Smooth muscle cell (in vitro differentiated cells): Measurements from ENCODE around the gene STUM. TPM values are rescaled to one million over a fixed set of nuclear protein-coding genes. Genes with fewer than 3 reads are reported as not detected.

Experiments
- DNase-seq: peaks from one replicate; lab custom pipeline; 2025; ENCODE audit not compliant: unreplicated experiment; lab: John Stamatoyannopoulos, UW
- H2AFZ ChIP-seq: fragments of 200-600 bp; sonication (generic); 2 replicates; pipeline ENCODE4 v1.6.0; 2016; ENCODE audit warnings: antibody characterized with exemption, low read depth, mild to moderate bottlenecking
- H3F3A ChIP-seq: fragments of 200-600 bp; sonication (generic); 2 replicates; pipeline ENCODE4 v1.6.0; 2017; ENCODE audit warnings: antibody characterized with exemption, low read depth
- H3K27ac ChIP-seq: fragments of 200-600 bp; sonication (generic); 2 replicates; pipeline ENCODE4 v1.5.1; 2016; ENCODE audit warnings: low read depth, mild to moderate bottlenecking
- H3K27me3 ChIP-seq: fragments of 200-600 bp; sonication (generic); 2 replicates; pipeline ENCODE4 v1.6.1; 2016; ENCODE audit warnings: low read depth, mild to moderate bottlenecking
- H3K36me3 ChIP-seq: fragments of 200-600 bp; sonication (generic); 2 replicates; pipeline ENCODE4 v1.5.1; 2016; ENCODE audit warnings: low read depth
- H3K4me1 ChIP-seq: fragments of 200-600 bp; sonication (generic); 2 replicates; pipeline ENCODE4 v1.5.1; 2016; ENCODE audit warnings: low read depth
- H3K4me2 ChIP-seq: fragments of 200-600 bp; sonication (generic); 2 replicates; pipeline ENCODE4 v1.6.0; 2016; ENCODE audit warnings: mild to moderate bottlenecking
- H3K4me3 ChIP-seq: fragments of 200-600 bp; sonication (generic); 2 replicates; pipeline ENCODE4 v1.5.1; 2016; ENCODE audit warnings: mild to moderate bottlenecking
- H3K79me2 ChIP-seq: fragments of 200-600 bp; sonication (generic); 2 replicates; pipeline ENCODE4 v1.6.0; 2016; ENCODE audit warnings: low read depth, mild to moderate bottlenecking
- H3K9ac ChIP-seq: fragments of 200-600 bp; sonication (generic); 2 replicates; pipeline ENCODE4 v1.6.0; 2016; ENCODE audit warnings: low read depth
- H3K9me3 ChIP-seq: fragments of 200-600 bp; sonication (generic); replicated peaks from 2 replicates; pipeline ENCODE4 v1.5.1; 2016; ENCODE audit warnings: low read depth
- H4K20me1 ChIP-seq: fragments of 200-600 bp; sonication (generic); 2 replicates; pipeline ENCODE4 v1.6.0; 2016; ENCODE audit warnings: low read depth
- WGBS: methylation state at CpG from one replicate; pipeline ENCODE4 v1.1.7; 2016; ENCODE audit warnings: low lambda C conversion rate; 5-methylcytosine and 5-hydroxymethylcytosine counted together
- polyA plus RNA-seq: library from polyadenylated mRNA; unstranded; fragments of >200 nt; fragmentation: Nextera tagmentation; extraction: Ambion mirVana; gene quantifications from 2 replicates; pipeline ENCODE4 v1.2.1, GENCODE V29; 2016
- total RNA-seq: library from RNA; depleted of rRNA; stranded (reverse); fragments of >200 nt; gene quantifications from 2 replicates; pipeline ENCODE4 v1.2.3, GENCODE V29; 2014
- TF ChIP-seq, protein P1 (sequence below): fragments of 200-600 bp; sonication (generic); IDR thresholded peaks from 2 replicates; pipeline ENCODE4 v1.5.1; 2017; ENCODE audit warnings: borderline replicate concordance, mild to moderate bottlenecking, antibody characterized with exemption; ENCODE audit not compliant: insufficient read depth, poor library complexity, severe bottlenecking

STUM gene
- total and polyA plus RNA-seq, 2 experiments from 2014 or later: 0.04 TPM; not detected in 1

DNA sequence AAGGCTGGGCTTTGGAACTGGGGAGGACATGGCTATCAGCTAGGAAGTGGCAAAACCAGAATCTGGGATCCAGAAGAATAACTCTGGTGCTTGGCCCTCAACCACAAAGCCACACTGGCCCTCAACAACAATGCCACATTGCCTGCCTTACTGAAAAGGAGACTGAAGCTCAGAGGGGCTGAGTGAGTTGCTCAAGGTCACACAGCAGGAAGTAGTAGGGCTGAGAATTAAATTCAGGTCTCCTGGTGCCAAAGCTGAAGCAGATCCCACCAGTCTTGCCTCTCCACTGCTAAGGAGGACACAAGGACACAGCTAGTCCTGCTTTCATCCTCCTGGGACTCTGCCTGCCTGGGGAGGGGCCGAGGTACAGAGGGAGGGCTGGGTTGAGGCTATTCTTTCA lies 29.4 kb upstream of the STUM start:
- Histone ChIP-seq H4K20me1 (no peaks in the 10 kb centered on the region), H3K4me2 (no peak overlapping the region), H3K36me3 (no peaks in the 10 kb centered on the region), H3F3A (no peaks in the 10 kb centered on the region), H3K27me3 (peaks cover 23% of the 10 kb centered on the region), H3K27ac (no peak overlapping the region), H2AFZ (no peak overlapping the region), H3K4me3 (no peak overlapping the region), H3K79me2 (no peaks in the 10 kb centered on the region), H3K9ac (no peak overlapping the region), H3K9me3 (no peaks in the 10 kb centered on the region), H3K4me1 (no peaks in the 10 kb centered on the region)
- WGBS: 100% methylated on average over 1 of the region's 1 CpG
- no peak for DNase-seq
- TF ChIP-seq, protein P1, sequence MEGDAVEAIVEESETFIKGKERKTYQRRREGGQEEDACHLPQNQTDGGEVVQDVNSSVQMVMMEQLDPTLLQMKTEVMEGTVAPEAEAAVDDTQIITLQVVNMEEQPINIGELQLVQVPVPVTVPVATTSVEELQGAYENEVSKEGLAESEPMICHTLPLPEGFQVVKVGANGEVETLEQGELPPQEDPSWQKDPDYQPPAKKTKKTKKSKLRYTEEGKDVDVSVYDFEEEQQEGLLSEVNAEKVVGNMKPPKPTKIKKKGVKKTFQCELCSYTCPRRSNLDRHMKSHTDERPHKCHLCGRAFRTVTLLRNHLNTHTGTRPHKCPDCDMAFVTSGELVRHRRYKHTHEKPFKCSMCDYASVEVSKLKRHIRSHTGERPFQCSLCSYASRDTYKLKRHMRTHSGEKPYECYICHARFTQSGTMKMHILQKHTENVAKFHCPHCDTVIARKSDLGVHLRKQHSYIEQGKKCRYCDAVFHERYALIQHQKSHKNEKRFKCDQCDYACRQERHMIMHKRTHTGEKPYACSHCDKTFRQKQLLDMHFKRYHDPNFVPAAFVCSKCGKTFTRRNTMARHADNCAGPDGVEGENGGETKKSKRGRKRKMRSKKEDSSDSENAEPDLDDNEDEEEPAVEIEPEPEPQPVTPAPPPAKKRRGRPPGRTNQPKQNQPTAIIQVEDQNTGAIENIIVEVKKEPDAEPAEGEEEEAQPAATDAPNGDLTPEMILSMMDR: no peak

DNA sequence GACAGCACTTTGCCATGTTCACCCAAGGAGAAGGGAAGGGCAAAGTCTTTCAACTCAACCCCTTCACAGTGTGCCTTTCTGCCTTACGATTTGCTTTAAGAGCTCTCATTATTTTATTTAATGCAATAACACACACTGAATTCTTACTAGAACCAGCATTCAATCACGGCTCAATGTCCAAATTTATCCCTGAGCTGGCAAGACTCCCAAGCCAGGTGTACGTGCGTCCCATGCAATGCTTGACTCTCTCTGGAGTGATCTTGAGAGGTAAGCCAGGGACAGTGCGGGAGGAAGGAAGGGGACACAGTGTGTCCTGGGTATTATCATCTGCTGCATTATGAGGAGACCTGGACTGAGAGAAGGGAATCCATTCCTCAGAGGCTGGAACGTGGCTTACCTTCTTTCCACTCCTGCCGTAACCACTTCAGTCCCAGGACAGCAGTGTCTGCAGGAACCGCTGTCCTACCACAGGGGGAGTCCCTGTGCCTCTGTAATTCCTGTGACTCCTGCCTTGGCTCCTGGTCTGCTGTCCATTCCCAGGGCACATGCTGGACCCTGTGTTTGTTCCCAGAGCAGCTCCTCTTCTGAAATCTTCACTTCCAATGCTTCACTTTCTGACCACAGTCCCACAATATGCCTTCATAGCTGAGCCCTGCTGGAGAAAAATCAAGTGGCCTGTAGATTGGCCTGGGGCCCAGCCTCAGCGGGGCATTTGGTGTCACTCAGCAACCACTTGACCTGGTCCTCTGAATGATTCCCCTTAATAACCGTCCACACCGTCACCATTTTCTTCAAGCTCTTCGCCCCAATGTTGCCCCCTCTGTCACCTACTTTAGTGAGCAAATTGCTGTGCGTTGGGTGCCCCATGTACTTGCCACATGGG lies 28.6 kb upstream of the STUM start:
- DNase-seq: no peak

GRCh38 chr1:226520640-226521355 lies 27.8 kb upstream of the STUM start:
- no peak for DNase-seq
- no peak overlapping the region for H3K9ac ChIP-seq
- 79% methylated on average over 9 of the region's 9 CpGs for WGBS
- H3K27me3 ChIP-seq: peaks cover 23% of the 10 kb centered on the region
- H3K9me3 ChIP-seq: no peaks in the 10 kb centered on the region
- H3K4me3 ChIP-seq: no peak overlapping the region
- no peaks in the 10 kb centered on the region for H4K20me1 ChIP-seq
- H3K36me3 ChIP-seq: no peaks in the 10 kb centered on the region
- no peaks in the 10 kb centered on the region for H3K79me2 ChIP-seq
- H3K4me1 ChIP-seq: no peaks in the 10 kb centered on the region
- no peak overlapping the region for H3K4me2 ChIP-seq
- TF ChIP-seq, protein P1: no peak
- no peak overlapping the region for H2AFZ ChIP-seq
- no peaks in the 10 kb centered on the region for H3F3A ChIP-seq
- no peak overlapping the region for H3K27ac ChIP-seq

More for the DNA sequence above, 28.6 kb upstream of the STUM start:
- 72% methylated on average over 13 of the region's 13 CpGs for WGBS
- no peaks in the 10 kb centered on the region for H4K20me1 ChIP-seq
- no peaks in the 10 kb centered on the region for H3K9me3 ChIP-seq
- no peaks in the 10 kb centered on the region for H3K36me3 ChIP-seq
- H3K9ac ChIP-seq: no peak overlapping the region
- peaks cover 23% of the 10 kb centered on the region for H3K27me3 ChIP-seq
- H3K4me1 ChIP-seq: no peaks in the 10 kb centered on the region
- H3K4me3 ChIP-seq: no peak overlapping the region
- no peak overlapping the region for H3K4me2 ChIP-seq
- H2AFZ ChIP-seq: no peak overlapping the region
- no peak overlapping the region for H3K27ac ChIP-seq
- TF ChIP-seq, protein P1: no peak
- no peaks in the 10 kb centered on the region for H3F3A ChIP-seq
- H3K79me2 ChIP-seq: no peaks in the 10 kb centered on the region
